H9 (cell line): Measurements from ENCODE around the gene CYSLTR2. TPM values are rescaled to one million over a fixed set of nuclear protein-coding genes. Genes with fewer than 3 reads are reported as not detected.

Experiments used
- DNase-seq: peaks from one replicate; pipeline ENCODE4 v3.0.0-alpha.2; 2017
- H2AFZ ChIP-seq: one replicate; pipeline ENCODE4 v1.6.1; 2013; ENCODE audit warnings: mild to moderate bottlenecking, low read length, control low read depth, moderate library complexity
- H2AK5ac ChIP-seq: 2 replicates; pipeline ENCODE4 v1.6.1; 2013; ENCODE audit warnings: low read length, control low read depth, mixed read lengths; ENCODE audit not compliant: insufficient read length
- H2BK120ac ChIP-seq: one replicate; pipeline ENCODE4 v1.6.1; 2013; ENCODE audit warnings: low read depth, mild to moderate bottlenecking, low read length, control low read depth, inconsistent platforms; ENCODE audit not compliant: poor library complexity, severe bottlenecking
- H2BK12ac ChIP-seq: 2 replicates; pipeline ENCODE4 v1.6.1; 2013; ENCODE audit warnings: low read length, control low read depth, mixed read lengths, low read depth; ENCODE audit not compliant: insufficient read length
- H2BK15ac ChIP-seq: 2 replicates; pipeline ENCODE4 v1.6.1; 2013; ENCODE audit warnings: low read depth, low read length, control low read depth
- H2BK20ac ChIP-seq: one replicate; pipeline ENCODE4 v1.6.1; 2013; ENCODE audit warnings: low read depth, mild to moderate bottlenecking, low read length, control low read depth, inconsistent platforms; ENCODE audit not compliant: poor library complexity, severe bottlenecking
- H2BK5ac ChIP-seq: 2 replicates; pipeline ENCODE4 v1.6.1; 2013; ENCODE audit warnings: low read length, control low read depth, mixed read lengths; ENCODE audit not compliant: insufficient read length
- H3K14ac ChIP-seq: 2 replicates; pipeline ENCODE4 v1.6.1; 2013; ENCODE audit warnings: low read length, control low read depth; ENCODE audit not compliant: insufficient read depth
- H3K18ac ChIP-seq: 2 replicates; pipeline ENCODE4 v1.6.1; 2013; ENCODE audit warnings: low read depth, mild to moderate bottlenecking, mixed read lengths, low read length, control low read depth; ENCODE audit not compliant: insufficient read length
- H3K23ac ChIP-seq: 2 replicates; pipeline ENCODE4 v1.6.1; 2013; ENCODE audit warnings: low read length, control low read depth, mixed read lengths, low read depth; ENCODE audit not compliant: insufficient read length
- H3K23me2 ChIP-seq: 2 replicates; pipeline ENCODE4 v1.6.1; 2013; ENCODE audit warnings: low read depth, mild to moderate bottlenecking, mixed read lengths, low read length, control low read depth; ENCODE audit not compliant: insufficient read length, poor library complexity, severe bottlenecking
- H3K27ac ChIP-seq: 2 replicates; pipeline ENCODE4 v1.5.1; 2013; ENCODE audit warnings: low read length, control low read depth, mixed read lengths, low read depth; ENCODE audit not compliant: insufficient read length
- H3K27me3 ChIP-seq: 2 replicates; pipeline ENCODE4 v1.6.1; 2013; ENCODE audit warnings: low read length, control low read depth, inconsistent platforms; ENCODE audit not compliant: insufficient read depth
- H3K4ac ChIP-seq: 2 replicates; pipeline ENCODE4 v1.6.1; 2013; ENCODE audit warnings: low read depth, mild to moderate bottlenecking, control low read depth, inconsistent platforms, low read length, moderate library complexity
- H3K4me1 ChIP-seq: 2 replicates; pipeline ENCODE4 v1.6.1; 2013; ENCODE audit warnings: low read length, control low read depth, inconsistent platforms; ENCODE audit not compliant: insufficient read depth
- H3K4me2 ChIP-seq: 2 replicates; pipeline ENCODE4 v1.6.1; 2013; ENCODE audit warnings: low read length, control low read depth, mixed read lengths; ENCODE audit not compliant: insufficient read length, insufficient read depth
- H3K56ac ChIP-seq: 2 replicates; pipeline ENCODE4 v1.6.1; 2013; ENCODE audit warnings: low read depth, mild to moderate bottlenecking, mixed read lengths, low read length, control low read depth; ENCODE audit not compliant: insufficient read length
- H3K79me1 ChIP-seq: 2 replicates; pipeline ENCODE4 v1.6.1; 2013; ENCODE audit warnings: low read depth, mild to moderate bottlenecking, moderate library complexity, low read length, control low read depth, inconsistent platforms; ENCODE audit not compliant: insufficient read depth, poor library complexity, severe bottlenecking
- H3K79me2 ChIP-seq: 2 replicates; pipeline ENCODE4 v1.6.1; 2013; ENCODE audit warnings: low read length, control low read depth, inconsistent platforms; ENCODE audit not compliant: insufficient read depth
- H3K9ac ChIP-seq: 2 replicates; pipeline ENCODE4 v1.6.1; 2013; ENCODE audit warnings: low read length, control low read depth, mixed read lengths; ENCODE audit not compliant: insufficient read length; ENCODE audit errors: extremely low read depth
- H3K9me3 ChIP-seq: one replicate; pipeline ENCODE4 v1.6.1; 2013; ENCODE audit warnings: low read depth, low read length, inconsistent platforms; ENCODE audit not compliant: control insufficient read depth
- H3T11ph ChIP-seq: one replicate; pipeline ENCODE4 v1.6.1; 2013; ENCODE audit warnings: mild to moderate bottlenecking, low read length, control low read depth, inconsistent platforms
- H4K20me1 ChIP-seq: one replicate; pipeline ENCODE4 v1.6.1; 2013; ENCODE audit not compliant: control insufficient read depth, insufficient read length, insufficient read depth
- H4K5ac ChIP-seq: 2 replicates; pipeline ENCODE4 v1.6.1; 2013; ENCODE audit warnings: low read depth, mild to moderate bottlenecking, mixed read lengths, low read length, control low read depth; ENCODE audit not compliant: insufficient read length
- H4K8ac ChIP-seq: replicated peaks from 2 replicates; pipeline ENCODE4 v1.6.1; 2013; ENCODE audit warnings: low read length, control low read depth, mixed read lengths, low read depth; ENCODE audit not compliant: insufficient read length
- H4K91ac ChIP-seq: 2 replicates; pipeline ENCODE4 v1.6.1; 2013; ENCODE audit warnings: low read depth, mild to moderate bottlenecking, moderate library complexity, mixed read lengths, low read length, control low read depth; ENCODE audit not compliant: insufficient read length
- H3K27ac Mint-ChIP-seq, 3 experiments: 2 replicates in 2 of 3; 3 replicates in 1 of 3; pipeline ENCODE4 v1.8.0; 2020 to 2021; ENCODE audit warnings: mixed read lengths in 3 of 3, mild to moderate bottlenecking in 1 of 3, moderate library complexity in 1 of 3
- H3K27me3 Mint-ChIP-seq: 2 replicates; pipeline ENCODE4 v1.8.0; 2021; ENCODE audit warnings: low read depth, mild to moderate bottlenecking, moderate library complexity, mixed read lengths
- H3K36me3 Mint-ChIP-seq, 3 experiments: 2 replicates in 2 of 3; 3 replicates in 1 of 3; pipeline ENCODE4 v1.8.0; 2020 to 2021; ENCODE audit warnings: low read depth in 3 of 3, mixed read lengths in 3 of 3; ENCODE audit not compliant: insufficient read depth in 1 of 3
- H3K4me1 Mint-ChIP-seq, 2 experiments: 2 replicates each; pipeline ENCODE4 v1.8.0; 2020; ENCODE audit warnings: mixed read lengths in 2 of 2
- H3K4me3 Mint-ChIP-seq, 2 experiments: 2 replicates in 1 of 2; 3 replicates in 1 of 2; pipeline ENCODE4 v1.8.0; 2020 to 2021; ENCODE audit warnings: mild to moderate bottlenecking in 2 of 2, mixed read lengths in 2 of 2, moderate library complexity in 1 of 2
- H3K9me3 Mint-ChIP-seq, 2 experiments: 2 replicates in 1 of 2; 3 replicates in 1 of 2; pipeline ENCODE4 v1.8.0; 2020; ENCODE audit warnings: mild to moderate bottlenecking in 2 of 2, mixed read lengths in 2 of 2, moderate library complexity in 1 of 2
- CTCF ChIP-seq: fragments of 200-600 bp; sonication (generic); conservative IDR thresholded peaks from 3 replicates; pipeline ENCODE4 v1.8.0; 2021; ENCODE audit warnings: antibody characterized with exemption, mild to moderate bottlenecking
- whole genome bisulfite sequencing: extraction: QIAGEN DNeasy Blood & Tissue Kit; methylation state at CpG from one replicate; pipeline ENCODE4 v1.1.7; 2013; ENCODE audit warnings: missing lambda C conversion rate, low lambda C conversion rate, mixed read lengths; ENCODE audit not compliant: insufficient read length; ENCODE audit errors: extremely low coverage; 5-methylcytosine and 5-hydroxymethylcytosine counted together
- total RNA-seq: library from RNA; stranded (reverse); gene quantifications from 2 replicates; pipeline ENCODE4 v1.2.1, GENCODE V29; 2021

CYSLTR2 gene
- total RNA-seq, 1 experiment from 2014 or later, result not detected

- no peak for DNase-seq
These were observed 87.6 kb downstream of the CYSLTR2 start for GRCh38 chr13:48741377-48741776.

More at GRCh38 chr13:48741377-48741776, 87.6 kb downstream of the CYSLTR2 start:
- H2BK20ac ChIP-seq, result no peak overlapping the region
- no peak overlapping the region for H2AFZ ChIP-seq
- no peaks in the 10 kb centered on the region for H3K79me1 ChIP-seq
- Mint-ChIP-seq H3K9me3 (peaks cover 0 to 3% of the 10 kb centered on the region in 2 experiments; a peak in 1 of 5 replicates), H3K27me3 (no peaks in the 10 kb centered on the region; the same call in 1 of the 2 replicates), H3K4me1 (peaks cover 0 to 6% of the 10 kb centered on the region in 2 experiments; a peak in 2 of 4 replicates), H3K27ac (no peak overlapping the region), H3K36me3 (no peaks in the 10 kb centered on the region), H3K4me3 (no peak overlapping the region)
- no peak overlapping the region for H3K4me2 ChIP-seq
- no peak overlapping the region for H3K27ac ChIP-seq
- no peak overlapping the region for H3T11ph ChIP-seq
- no peaks in the 10 kb centered on the region for H3K23me2 ChIP-seq
- H3K4ac ChIP-seq, result no peak overlapping the region
- no peak overlapping the region for H2AK5ac ChIP-seq
- no peaks in the 10 kb centered on the region for H3K9me3 ChIP-seq
- no peak overlapping the region for H3K23ac ChIP-seq
- no peak overlapping the region for H3K14ac ChIP-seq
- H2BK12ac ChIP-seq, result no peak overlapping the region
- H2BK120ac ChIP-seq, result no peak overlapping the region
- no peak overlapping the region for H4K91ac ChIP-seq
- H3K27me3 ChIP-seq, result no peaks in the 10 kb centered on the region
- H4K5ac ChIP-seq, result no peak overlapping the region
- no peak overlapping the region for H4K8ac ChIP-seq
- no CpG with 5 or more reads among the region's 2 CpGs for WGBS
- no peak overlapping the region for H2BK5ac ChIP-seq
- H3K9ac ChIP-seq, result no peak overlapping the region
- no peak overlapping the region for H3K18ac ChIP-seq
- no peaks in the 10 kb centered on the region for H3K4me1 ChIP-seq
- H3K79me2 ChIP-seq, result no peaks in the 10 kb centered on the region
- H3K56ac ChIP-seq, result no peak overlapping the region
- H2BK15ac ChIP-seq, result no peak overlapping the region
- H4K20me1 ChIP-seq, result no peaks in the 10 kb centered on the region
- TF ChIP-seq CTCF, result no peak
